ENCODE results near the gene MAP2K3. TPM values are rescaled to one million over a fixed set of nuclear protein-coding genes. Genes with fewer than 3 reads are reported as not detected.
"Not testable (repeated sequence)": the region's sequence is repeated elsewhere in the genome, so short reads cannot be mapped to it uniquely, and the experiment has no call there.

MAP2K3 gene
- total RNA-seq, 1 donor from 2014 or later = 20.8 TPM

GRCh38 chr17:21310766-21311602 is 26.5 kb downstream of the MAP2K3 start:
- DNase-seq = not testable (repeated sequence)

GRCh38 chr17:21313320-21313719 is 28.8 kb downstream of the MAP2K3 start:
- no peak for DNase-seq

- not testable (repeated sequence) for DNase-seq
These were observed 29.2 kb downstream of the MAP2K3 start for GRCh38 chr17:21313761-21314160.

- not testable (repeated sequence) for DNase-seq
These were observed 29.8 kb downstream of the MAP2K3 start for GRCh38 chr17:21314261-21314664.

DNA sequence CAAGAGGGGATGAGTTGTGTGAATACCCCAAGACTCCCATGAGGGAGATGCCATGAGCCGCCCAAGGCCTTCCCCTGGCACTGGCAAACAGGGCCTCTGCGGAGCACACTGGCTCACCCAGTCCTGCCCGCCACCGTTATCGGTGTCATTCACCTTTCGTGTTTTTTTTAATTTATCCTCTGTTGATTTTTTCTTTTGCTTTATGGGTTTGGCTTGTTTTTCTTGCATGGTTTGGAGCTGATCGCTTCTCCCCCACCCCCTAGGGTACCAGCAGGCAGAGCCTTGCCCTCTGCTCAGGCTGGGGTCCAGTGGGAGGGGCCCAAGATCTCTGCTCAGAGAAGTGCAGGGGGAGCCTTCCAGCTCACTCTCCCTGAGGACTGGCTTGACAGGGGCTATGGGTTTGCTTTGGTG is 30.2 kb downstream of the MAP2K3 start:
- DNase-seq = not testable (repeated sequence)

DNA sequence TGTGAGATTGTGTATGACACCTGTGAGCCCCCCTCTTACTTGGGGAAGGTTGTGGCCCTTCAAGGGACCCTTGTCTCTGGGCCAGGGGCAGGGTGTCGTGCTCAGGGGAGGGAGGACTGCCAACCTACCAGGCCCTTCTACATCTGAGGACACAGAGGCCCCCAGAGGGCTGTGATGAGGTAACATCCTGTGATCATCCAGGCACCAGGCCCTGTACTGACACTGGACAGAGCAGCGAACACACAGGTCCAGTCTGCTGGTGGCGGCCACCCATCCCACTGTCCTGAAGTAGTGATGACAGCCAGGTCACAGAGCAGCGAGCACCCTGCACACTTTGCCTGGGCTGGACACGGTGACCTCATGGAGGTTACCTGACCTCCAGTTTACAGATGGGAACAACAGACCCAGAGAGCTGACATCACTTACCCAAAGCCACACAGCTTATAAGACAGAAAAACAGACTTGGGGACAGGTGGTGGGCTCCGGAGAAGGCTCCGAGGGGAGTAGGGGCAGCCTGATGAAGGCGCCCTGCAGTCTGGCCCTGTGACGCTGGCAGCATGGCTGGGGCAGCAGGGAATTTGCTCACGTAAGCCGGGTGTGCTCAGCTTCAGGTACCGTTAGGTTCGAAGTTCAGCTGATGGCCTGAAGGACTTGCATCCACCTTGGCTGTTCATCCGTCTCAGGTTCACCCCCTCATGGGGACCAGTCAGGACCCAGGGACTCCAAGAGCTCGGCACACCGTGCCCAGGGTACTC is 30.9 kb downstream of the MAP2K3 start:
- DNase-seq = not testable (repeated sequence)

- not testable (repeated sequence) for DNase-seq
These were observed 31.8 kb downstream of the MAP2K3 start for GRCh38 chr17:21316212-21316886.

DNA sequence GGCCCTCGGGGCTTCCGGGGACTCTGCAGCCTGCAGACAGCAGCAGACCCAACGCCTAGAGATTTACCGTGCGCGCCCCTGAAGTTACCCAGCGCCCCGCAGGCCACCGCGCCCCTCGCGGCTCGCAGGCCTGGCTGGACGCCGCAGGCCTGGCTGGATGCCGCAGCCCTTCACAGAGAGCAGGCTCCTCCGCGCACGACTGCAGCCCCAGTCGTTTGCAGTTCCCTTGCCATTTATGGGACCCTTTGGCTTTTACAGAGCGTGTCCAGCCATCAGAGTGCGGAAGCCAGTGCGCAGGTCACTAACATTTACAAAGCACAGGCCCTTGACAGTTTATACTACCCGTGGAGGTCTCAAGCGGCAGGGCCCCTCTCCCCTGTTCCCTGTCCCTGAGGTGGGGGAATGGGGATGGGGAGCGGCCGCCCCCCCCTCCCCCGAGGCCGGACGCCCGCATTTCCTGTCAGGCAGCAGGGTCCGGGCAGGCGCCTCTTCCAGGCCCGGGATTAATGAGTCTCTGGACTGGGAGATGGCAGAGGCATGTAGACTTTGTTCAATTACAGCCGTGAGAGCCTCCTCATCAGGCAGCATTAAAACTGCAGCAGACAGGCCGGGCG is 32.5 kb downstream of the MAP2K3 start:
- DNase-seq = peak; percentile 36

DNA sequence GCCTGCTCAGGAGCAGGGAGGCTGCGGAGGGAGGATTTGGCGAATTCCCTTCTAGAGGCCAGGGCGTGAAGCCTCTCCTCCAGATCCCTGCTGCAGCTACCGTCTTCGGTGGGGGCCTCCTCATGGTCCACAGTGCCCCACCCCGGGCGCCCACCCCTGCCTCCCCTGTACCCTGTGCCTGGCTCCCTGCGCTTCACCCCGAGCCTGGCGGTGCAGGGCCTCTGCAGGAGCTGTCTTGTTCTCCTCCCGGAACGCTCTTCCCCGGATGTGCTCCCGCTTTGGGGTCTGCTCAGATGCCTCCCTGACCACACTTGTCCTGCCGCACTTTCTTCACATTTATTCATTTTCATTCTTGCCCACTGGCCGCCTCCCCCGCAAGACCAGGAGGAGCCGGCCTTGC is 33.3 kb downstream of the MAP2K3 start:
- DNase-seq = not testable (repeated sequence)

DNA sequence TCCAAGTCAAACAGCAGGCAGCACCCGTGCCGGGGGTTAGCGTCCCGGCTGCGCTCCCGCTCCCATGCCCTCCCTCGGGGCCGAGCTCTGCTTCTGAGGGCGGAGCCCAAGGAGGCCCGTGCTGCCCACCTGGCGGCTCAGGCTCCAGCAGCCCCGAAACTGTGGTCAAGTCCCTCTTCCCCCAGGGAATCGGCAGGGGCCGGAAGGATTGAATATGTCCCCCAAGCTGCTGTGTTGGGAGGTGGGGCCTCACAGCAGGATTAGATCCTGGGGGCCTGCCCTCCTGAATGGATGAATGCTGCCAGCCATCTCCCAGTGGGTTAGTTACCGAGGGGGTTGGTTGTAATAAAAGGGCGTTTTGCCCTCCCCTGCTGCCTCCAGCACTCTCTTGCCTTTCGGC is 33.9 kb downstream of the MAP2K3 start:
- DNase-seq = no peak

DNA sequence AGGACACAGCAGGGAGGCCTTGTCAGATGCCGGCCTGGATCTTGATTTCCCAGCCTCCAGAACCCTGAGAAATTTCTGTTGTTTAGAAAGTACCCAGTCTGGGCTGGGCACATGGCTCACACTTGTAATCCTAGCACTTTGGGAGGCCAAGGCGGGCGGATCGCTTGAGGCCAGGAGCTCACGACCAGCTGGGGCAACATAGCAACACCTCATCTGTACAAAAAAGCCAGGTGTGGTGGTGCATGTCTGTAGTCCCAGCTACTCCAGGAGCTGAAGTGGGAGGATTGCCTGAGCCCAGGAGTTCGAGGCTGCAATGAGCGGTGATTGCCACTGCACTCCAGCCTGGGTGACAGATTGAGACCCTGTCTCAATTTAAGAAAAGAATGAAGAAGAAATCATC is 34.3 kb downstream of the MAP2K3 start:
- DNase-seq = not testable (repeated sequence)

DNA sequence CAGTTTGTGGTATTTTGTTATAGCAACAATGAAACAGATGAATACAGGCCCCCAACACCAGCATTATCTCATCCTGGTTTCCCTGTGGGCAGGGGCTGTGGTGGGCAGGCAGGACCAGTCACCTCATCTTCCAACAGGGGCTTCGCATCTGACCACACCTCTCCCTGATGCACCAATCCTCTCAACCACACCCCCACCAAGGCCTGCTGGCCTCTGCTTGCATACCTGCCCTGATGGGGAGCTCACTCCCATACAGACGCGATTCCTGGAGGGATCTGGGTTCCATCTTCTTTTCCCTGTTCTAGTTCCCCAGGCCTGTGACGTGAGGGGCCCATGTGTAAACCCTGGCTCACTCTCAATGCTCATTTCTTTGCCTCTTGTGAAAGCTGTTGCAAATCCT is 34.7 kb downstream of the MAP2K3 start:
- not testable (repeated sequence) for DNase-seq

- not testable (repeated sequence) for DNase-seq
These were observed 35.3 kb downstream of the MAP2K3 start for GRCh38 chr17:21319686-21320375.

DNA sequence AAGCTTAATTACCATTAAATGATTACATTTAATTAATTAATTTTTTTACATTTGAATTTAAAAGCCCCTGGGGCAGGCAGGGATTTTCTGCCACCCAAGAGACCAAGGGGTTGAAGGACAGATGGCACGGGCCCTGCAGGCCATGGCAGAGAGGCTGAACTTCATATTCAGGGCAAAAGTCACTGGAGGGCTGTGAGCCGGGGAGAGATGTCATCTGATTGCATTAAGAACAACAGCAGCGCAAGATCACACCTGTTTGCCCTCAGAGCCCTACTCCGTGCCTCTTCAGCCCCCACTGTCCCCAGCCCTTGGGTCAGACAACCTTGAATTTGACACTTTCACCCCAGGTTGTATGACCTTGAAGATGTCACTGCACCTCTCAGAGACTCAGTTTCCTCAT is 35.9 kb downstream of the MAP2K3 start:
- not testable (repeated sequence) for DNase-seq

DNA sequence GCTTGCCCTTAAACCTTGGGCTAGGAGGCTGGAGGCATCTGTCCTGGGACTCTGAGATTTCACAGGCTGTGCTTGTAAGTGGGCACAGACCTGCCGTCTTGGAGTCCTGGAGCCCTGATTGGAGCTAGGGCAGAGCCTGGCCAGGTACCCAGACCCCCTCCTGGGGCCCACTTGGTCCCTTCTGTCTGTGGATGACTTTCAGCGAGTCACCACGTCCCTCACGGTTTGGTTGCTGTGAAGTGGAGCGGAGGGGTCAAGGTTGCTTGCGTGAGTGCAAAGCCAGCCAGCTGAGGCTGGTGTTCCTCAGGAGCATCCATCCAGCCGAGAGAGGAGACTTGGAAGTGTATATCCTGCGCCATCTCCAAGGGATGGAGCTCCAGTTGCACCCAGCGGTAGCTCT is 36.5 kb downstream of the MAP2K3 start:
- DNase-seq = not testable (repeated sequence)

- DNase-seq = not testable (repeated sequence)
These were observed 37.3 kb downstream of the MAP2K3 start for GRCh38 chr17:21321744-21322191.

- DNase-seq = not testable (repeated sequence)
These were observed 39.0 kb downstream of the MAP2K3 start for GRCh38 chr17:21323257-21324111.

- not testable (repeated sequence) for DNase-seq
These were observed 40.2 kb downstream of the MAP2K3 start for GRCh38 chr17:21324741-21325140.

GRCh38 chr17:21327921-21328320 is 43.4 kb downstream of the MAP2K3 start:
- DNase-seq = not testable (repeated sequence)

DNA sequence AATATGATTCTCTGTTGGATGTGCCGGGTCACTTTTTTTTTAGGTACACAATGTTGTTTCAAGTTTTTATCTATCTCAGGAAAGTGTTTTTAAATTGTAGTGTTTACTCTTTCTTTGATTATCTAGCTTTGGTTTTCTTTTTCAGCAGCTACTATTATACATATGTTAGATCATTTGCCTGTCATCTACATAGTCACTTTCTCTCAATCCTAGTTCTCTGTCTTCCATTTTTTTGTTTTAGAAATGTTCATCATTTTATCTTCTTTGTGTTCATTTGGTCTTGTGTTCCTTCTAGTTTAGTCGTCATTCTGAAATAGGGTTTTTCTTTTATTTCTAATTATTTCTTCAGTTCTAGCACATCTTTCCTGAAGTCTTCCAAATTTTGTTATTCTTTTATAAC is 44.3 kb downstream of the MAP2K3 start:
- DNase-seq = not testable (repeated sequence)

Data from dermis blood vessel endothelial cell (primary cell).